Neural progenitor cell (in vitro differentiated cells): ENCODE data around the gene CYP27B1. TPM values are rescaled to one million over a fixed set of nuclear protein-coding genes. Genes with fewer than 3 reads are reported as not detected.

Experiments
- DNase-seq: peaks from one replicate; pipeline ENCODE4 v3.0.0-alpha.2; 2016; ENCODE audit warnings: low spot score
- H2AFZ ChIP-seq: fragments of 200-600 bp; sonication (generic); replicated peaks from 2 replicates; pipeline ENCODE4 v1.6.1; 2016; ENCODE audit warnings: antibody characterized with exemption
- H3F3A ChIP-seq: fragments of 200-600 bp; sonication (generic); 2 replicates; pipeline ENCODE4 v1.6.1; 2016; ENCODE audit warnings: antibody characterized with exemption, low read depth
- H3K27ac ChIP-seq: fragments of 200-600 bp; sonication (generic); 2 replicates; pipeline ENCODE4 v1.5.1; 2016; ENCODE audit warnings: mild to moderate bottlenecking
- H3K27me3 ChIP-seq: fragments of 200-600 bp; sonication (generic); 2 replicates; pipeline ENCODE4 v1.6.1; 2016; ENCODE audit warnings: mild to moderate bottlenecking, moderate library complexity
- H3K36me3 ChIP-seq: fragments of 200-600 bp; sonication (generic); 2 replicates; pipeline ENCODE4 v1.5.1; 2016
- H3K4me1 ChIP-seq: fragments of 200-600 bp; sonication (generic); 2 replicates; pipeline ENCODE4 v1.6.1; 2016; ENCODE audit warnings: mixed run types
- H3K4me2 ChIP-seq: fragments of 200-600 bp; sonication (generic); 2 replicates; pipeline ENCODE4 v1.6.1; 2016
- H3K4me3 ChIP-seq: fragments of 200-600 bp; sonication (generic); 2 replicates; pipeline ENCODE4 v1.5.1; 2016
- H3K79me2 ChIP-seq: fragments of 200-600 bp; sonication (generic); 2 replicates; pipeline ENCODE4 v1.6.1; 2016; ENCODE audit warnings: low read depth
- H3K9ac ChIP-seq: fragments of 200-600 bp; sonication (generic); 2 replicates; pipeline ENCODE4 v1.6.1; 2016
- H3K9me3 ChIP-seq: fragments of 200-600 bp; sonication (generic); 2 replicates; pipeline ENCODE4 v1.5.1; 2016; ENCODE audit warnings: low read depth
- H4K20me1 ChIP-seq: fragments of 200-600 bp; sonication (generic); 2 replicates; pipeline ENCODE4 v1.6.1; 2016; ENCODE audit warnings: low read depth
- H3K27ac Mint-ChIP-seq: 3 replicates; pipeline ENCODE4 v1.8.0; 2021; ENCODE audit warnings: mixed read lengths
- H3K27me3 Mint-ChIP-seq: 2 replicates; pipeline ENCODE4 v1.8.0; 2022; ENCODE audit warnings: low read depth, mild to moderate bottlenecking, inconsistent platforms, moderate library complexity, mixed read lengths; ENCODE audit not compliant: insufficient read depth
- H3K36me3 Mint-ChIP-seq: 3 replicates; pipeline ENCODE4 v1.8.0; 2021; ENCODE audit warnings: mixed read lengths
- H3K4me1 Mint-ChIP-seq: 3 replicates; pipeline ENCODE4 v1.8.0; 2021; ENCODE audit warnings: mixed read lengths
- H3K4me3 Mint-ChIP-seq: 3 replicates; pipeline ENCODE4 v1.8.0; 2021; ENCODE audit warnings: mild to moderate bottlenecking, moderate library complexity, mixed read lengths
- H3K9me3 Mint-ChIP-seq: 3 replicates; pipeline ENCODE4 v1.8.0; 2020; ENCODE audit warnings: mixed read lengths
- CTCF ChIP-seq: fragments of 200-600 bp; sonication (generic); IDR thresholded peaks from 2 replicates; pipeline ENCODE4 v1.5.1; 2017; ENCODE audit warnings: antibody characterized with exemption, mild to moderate bottlenecking
- EZH2 ChIP-seq: fragments of 200-600 bp; sonication (generic); IDR thresholded peaks from 2 replicates; pipeline ENCODE4 v1.6.1; 2017; ENCODE audit warnings: antibody characterized with exemption, mild to moderate bottlenecking, moderate library complexity
- EZH2phosphoT487 ChIP-seq: fragments of 200-600 bp; sonication (generic); IDR thresholded peaks from 2 replicates; pipeline ENCODE4 v1.6.1; 2017; ENCODE audit warnings: antibody characterized with exemption
- total RNA-seq: library from RNA; depleted of rRNA; stranded (reverse); fragments of >200 nt; gene quantifications from 2 replicates; pipeline ENCODE4 v1.2.3, GENCODE V29; 2015; ENCODE audit warnings: low replicate concordance

Gene CYP27B1
- total RNA-seq, 1 donor from 2014 or later = 0.17 TPM

GRCh38 chr12:57765698-57766463 lies 997 bp downstream of the CYP27B1 start:
- no peak for DNase-seq
- H3F3A ChIP-seq = peaks cover 31% of the 10 kb centered on the region
- H3K9ac ChIP-seq = no peak overlapping the region
- peak overlapping the region; percentile 79 for H3K4me2 ChIP-seq
- peaks cover 2% of the 10 kb centered on the region for H3K79me2 ChIP-seq
- peaks cover 18% of the 10 kb centered on the region for H3K36me3 Mint-ChIP-seq
- H3K9me3 ChIP-seq = no peaks in the 10 kb centered on the region
- H3K4me1 Mint-ChIP-seq = peaks cover 19% of the 10 kb centered on the region
- peak overlapping the region; percentile 76 for H3K4me3 Mint-ChIP-seq
- peaks cover 62% of the 10 kb centered on the region for H3K27me3 ChIP-seq
- H3K9me3 Mint-ChIP-seq = peaks cover 2% of the 10 kb centered on the region
- H3K36me3 ChIP-seq = no peaks in the 10 kb centered on the region
- H4K20me1 ChIP-seq = peaks cover 46% of the 10 kb centered on the region
- H3K27ac ChIP-seq = no peak overlapping the region
- H3K4me1 ChIP-seq = peaks cover 24% of the 10 kb centered on the region
- H3K27me3 Mint-ChIP-seq = peaks cover 52% of the 10 kb centered on the region
- H3K27ac Mint-ChIP-seq = no peak overlapping the region
- no peak overlapping the region for H2AFZ ChIP-seq
- TF ChIP-seq EZH2phosphoT487 (peak; percentile 85), CTCF (no peak), EZH2 (peak; percentile 95)
- H3K4me3 ChIP-seq = peak overlapping the region; percentile 44

DNA sequence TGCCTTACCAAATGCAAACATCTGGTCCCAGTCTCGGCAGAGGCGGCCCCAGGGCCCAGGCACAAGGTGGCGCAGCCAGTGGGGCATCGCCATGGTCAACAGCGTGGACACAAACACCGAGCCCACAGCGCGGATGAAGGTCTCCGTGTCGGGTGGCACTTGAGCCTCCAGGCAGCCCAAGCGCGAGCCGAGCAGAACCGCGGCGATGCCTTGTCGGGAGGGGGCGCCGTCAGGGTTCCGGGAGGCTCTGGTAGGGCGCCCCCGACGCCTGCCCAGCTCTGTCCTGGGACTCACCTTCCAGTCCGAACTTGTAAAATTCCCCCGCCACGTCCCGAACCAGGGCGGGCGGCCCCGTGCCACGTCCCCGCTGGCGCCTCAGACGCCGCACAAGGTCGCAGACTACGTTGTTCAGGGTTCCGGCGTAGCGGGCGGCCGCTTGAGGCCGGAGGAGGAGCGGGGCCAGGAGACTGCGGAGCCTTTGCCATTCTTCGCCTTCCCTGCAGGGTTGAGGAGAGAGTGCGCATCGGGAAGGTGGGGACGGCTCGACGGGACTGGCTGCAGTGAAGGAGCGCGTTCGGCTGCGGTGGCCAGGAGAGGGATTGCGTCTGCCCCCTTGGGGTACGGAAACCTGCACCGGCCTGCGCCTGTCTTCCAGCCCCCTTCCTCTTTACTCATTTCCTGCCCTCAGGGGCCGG lies 1.7 kb downstream of the CYP27B1 start:
- H3K27me3 Mint-ChIP-seq = peaks cover 52% of the 10 kb centered on the region
- H4K20me1 ChIP-seq = peaks cover 53% of the 10 kb centered on the region
- peaks cover 14% of the 10 kb centered on the region for H3K4me1 Mint-ChIP-seq
- H3F3A ChIP-seq = peaks cover 31% of the 10 kb centered on the region
- H3K36me3 Mint-ChIP-seq = peaks cover 15% of the 10 kb centered on the region
- peak; percentile 73 for DNase-seq
- H3K4me2 ChIP-seq = peak overlapping the region; percentile 79
- TF ChIP-seq CTCF (peak; percentile 51), EZH2phosphoT487 (peak; percentile 99), EZH2 (peak; percentile 99)
- no peaks in the 10 kb centered on the region for H3K36me3 ChIP-seq
- H3K9me3 Mint-ChIP-seq = peaks cover 2% of the 10 kb centered on the region
- H2AFZ ChIP-seq = peak overlapping the region; percentile 88
- no peak overlapping the region for H3K27ac ChIP-seq
- no peak overlapping the region for H3K9ac ChIP-seq
- peak overlapping the region; percentile 44 for H3K4me3 ChIP-seq
- peak overlapping the region; percentile 50 for H3K4me3 Mint-ChIP-seq
- no peaks in the 10 kb centered on the region for H3K9me3 ChIP-seq
- peaks cover 24% of the 10 kb centered on the region for H3K4me1 ChIP-seq
- H3K27me3 ChIP-seq = peaks cover 62% of the 10 kb centered on the region
- H3K27ac Mint-ChIP-seq = no peak overlapping the region
- H3K79me2 ChIP-seq = no peaks in the 10 kb centered on the region

GRCh38 chr12:57764662-57765002 lies 2.2 kb downstream of the CYP27B1 start:
- H3K4me3 ChIP-seq = peak overlapping the region; percentile 44
- no peaks in the 10 kb centered on the region for H3K36me3 ChIP-seq
- peak overlapping the region; percentile 88 for H2AFZ ChIP-seq
- TF ChIP-seq EZH2 (no peak), EZH2phosphoT487 (no peak), CTCF (no peak)
- H3K4me1 Mint-ChIP-seq = peaks cover 14% of the 10 kb centered on the region
- H3K4me1 ChIP-seq = peaks cover 24% of the 10 kb centered on the region
- no peaks in the 10 kb centered on the region for H3K9me3 ChIP-seq
- peaks cover 55% of the 10 kb centered on the region for H3K27me3 Mint-ChIP-seq
- no peak for DNase-seq
- H3K4me2 ChIP-seq = peak overlapping the region; percentile 79
- H3K4me3 Mint-ChIP-seq = peak overlapping the region; percentile 50
- H3K79me2 ChIP-seq = no peaks in the 10 kb centered on the region
- H3F3A ChIP-seq = peaks cover 32% of the 10 kb centered on the region
- H4K20me1 ChIP-seq = peaks cover 58% of the 10 kb centered on the region
- no peak overlapping the region for H3K9ac ChIP-seq
- H3K9me3 Mint-ChIP-seq = peaks cover 2% of the 10 kb centered on the region
- H3K27ac ChIP-seq = no peak overlapping the region
- peaks cover 62% of the 10 kb centered on the region for H3K27me3 ChIP-seq
- no peak overlapping the region for H3K27ac Mint-ChIP-seq
- peaks cover 13% of the 10 kb centered on the region for H3K36me3 Mint-ChIP-seq
